Stimulated activated CD4-positive, alpha-beta T cell treated with anti-CD3 and anti-CD28 coated beads, Interleukin-1b, Interleukin-23, amount 100 ng/mL, for 48 hours (primary cell): ENCODE measurements around the gene MEX3D.

ENCODE experiments used
- DNase-seq: peaks from one replicate; pipeline ENCODE4 v3.0.0-alpha.2; 2020

MEX3D gene

GRCh38 chr19:1568320-1569019 is at the start of gene MEX3D:
MEX3D (minus strand) TSS chr19:1568325; CDS start chr19:1568058, 267 bp downstream.
- DNase-seq: peak; percentile 78

- DNase-seq: peak; percentile 31
Measured at GRCh38 chr19:1616875-1617274, 48.8 kb upstream of the MEX3D start.

GRCh38 chr19:1616396-1616795 is 48.3 kb upstream of the MEX3D start:
- DNase-seq: no peak

GRCh38 chr19:1615156-1615765 is 47.1 kb upstream of the MEX3D start:
- no peak for DNase-seq

- no peak for DNase-seq
Measured at GRCh38 chr19:1613808-1614570, 45.9 kb upstream of the MEX3D start.

- no peak for DNase-seq
Measured at GRCh38 chr19:1613146-1613545, 45.0 kb upstream of the MEX3D start.

GRCh38 chr19:1612114-1613086 is 44.3 kb upstream of the MEX3D start:
- DNase-seq: no peak

- DNase-seq: no peak
Measured at GRCh38 chr19:1611353-1611752, 43.2 kb upstream of the MEX3D start.

- DNase-seq: no peak
Measured at GRCh38 chr19:1610579-1610978, 42.5 kb upstream of the MEX3D start.

- DNase-seq: no peak
Measured at GRCh38 chr19:1609680-1610474, 41.8 kb upstream of the MEX3D start.

GRCh38 chr19:1609103-1609396 is 40.9 kb upstream of the MEX3D start:
- DNase-seq: no peak

GRCh38 chr19:1608359-1609102 is 40.4 kb upstream of the MEX3D start:
- no peak for DNase-seq

- DNase-seq: no peak
Measured at GRCh38 chr19:1606138-1606651, 38.1 kb upstream of the MEX3D start.

- DNase-seq: peak; percentile 94
Measured at GRCh38 chr19:1605236-1606137, 37.4 kb upstream of the MEX3D start, which contains the start of gene UQCR11. UQCR11 (minus strand) TSS chr19:1605462; CDS start chr19:1605409, 53 bp downstream.

GRCh38 chr19:1602091-1602707 is 34.1 kb upstream of the MEX3D start:
- DNase-seq: no peak

GRCh38 chr19:1601613-1602064 is 33.5 kb upstream of the MEX3D start:
- no peak for DNase-seq

GRCh38 chr19:1599460-1599846 is 31.3 kb upstream of the MEX3D start:
- no peak for DNase-seq

GRCh38 chr19:1598777-1599459 is 30.8 kb upstream of the MEX3D start:
- DNase-seq: no peak

GRCh38 chr19:1593501-1593772 is 25.3 kb upstream of the MEX3D start:
- DNase-seq: no peak
